ENCODE measurements around the gene FGF6.

GRCh38 chr12:4483885-4484823, 38.5 kb upstream of the FGF6 start:
- no peak for TF ChIP-seq CBX2 (IDR thresholded peaks at IDR 0.05; ENCODE audit: insufficient read depth, low read length, poor library complexity, severe bottlenecking)
- TF ChIP-seq JUNB (CRISPR knock-in tag; conservative IDR thresholded peaks at IDR 0.05), result no peak
- no peak for TF ChIP-seq HOMEZ (CRISPR knock-in tag; IDR thresholded peaks at IDR 0.05)
- no peak for TF ChIP-seq CTCF (IDR thresholded peaks at IDR 0.05 in 2 of 3, conservative IDR thresholded peaks at IDR 0.05 in 1 of 3; ENCODE audit: insufficient read depth in 2 of 3, low read depth in 1 of 3, low read length in 3 of 3)
- no peak for TF ChIP-seq YY1 (IDR thresholded peaks at IDR 0.05; ENCODE audit: borderline replicate concordance in 1 of 3, control insufficient read depth in 1 of 3, extremely low read depth in 1 of 3, insufficient read depth in 3 of 3, insufficient read length in 1 of 3, insufficient replicate concordance in 2 of 3, low read depth in 1 of 3, low read length in 2 of 3)
- TF ChIP-seq ZNF644 (tag; IDR thresholded peaks at IDR 0.05; ENCODE audit: low read depth), result no peak
- no peak for TF ChIP-seq HDAC6 (IDR thresholded peaks at IDR 0.05; ENCODE audit: low read depth, low read length)
- no peak for TF ChIP-seq ZBTB1 (CRISPR knock-in tag; IDR thresholded peaks at IDR 0.05; ENCODE audit: borderline replicate concordance, low read depth)
- no peak for TF ChIP-seq BACH1 (tag; IDR thresholded peaks at IDR 0.05)
- no peak for TF ChIP-seq TBP (optimal IDR thresholded peaks at IDR 0.05; ENCODE audit: low read depth, low read length)
- no peak for TF ChIP-seq ZNF121 (CRISPR knock-in tag; conservative IDR thresholded peaks at IDR 0.05)
- TF ChIP-seq NFXL1 (CRISPR knock-in tag; IDR thresholded peaks at IDR 0.05), result no peak
